HepG2 (cell line): ENCODE data around the gene TUBB2B. TPM values are rescaled to one million over a fixed set of nuclear protein-coding genes. Genes with fewer than 3 reads are reported as not detected.

Source experiments
- ARID5B ChIP-seq: IDR thresholded peaks from 2 replicates; pipeline ENCODE4 v1.4.0; 2020; ENCODE audit warnings: mild to moderate bottlenecking, missing genetic modification reagents
- CREBL2 ChIP-seq: sonication (generic); formaldehyde crosslinking; IDR thresholded peaks from 2 replicates; pipeline ENCODE4 v1.8.1; 2023; ENCODE audit warnings: missing genetic modification reagents, mild to moderate bottlenecking, borderline replicate concordance
- KMT2A ChIP-seq: sonication (generic); formaldehyde crosslinking; IDR thresholded peaks from 2 replicates; pipeline ENCODE4 v1.4.0; 2020; ENCODE audit warnings: missing genetic modification reagents
- SSRP1 ChIP-seq: IDR thresholded peaks from 2 replicates; pipeline ENCODE4 v1.6.1; 2016; ENCODE audit warnings: control low read depth
- TARDBP ChIP-seq: sonication (generic); formaldehyde crosslinking; IDR thresholded peaks from 2 replicates; pipeline ENCODE4 v1.8.0; 2022; ENCODE audit warnings: mild to moderate bottlenecking, missing genetic modification reagents
- THAP9 ChIP-seq: sonication (generic); formaldehyde crosslinking; IDR thresholded peaks from 2 replicates; pipeline ENCODE4; 2020; ENCODE audit warnings: missing genetic modification reagents, mild to moderate bottlenecking, borderline replicate concordance
- XRCC5 ChIP-seq: fragments of 200-400 bp; formaldehyde crosslinking; optimal IDR thresholded peaks from 2 replicates; pipeline ENCODE3; 2017; ENCODE audit warnings: mild to moderate bottlenecking, low read length
- ZBTB40 ChIP-seq, 2 experiments: fragments of 450-650 bp in 1 of 2; sonication (generic) in 1 of 2; formaldehyde crosslinking in 1 of 2; IDR thresholded peaks; 2 replicates each; pipeline versions ENCODE4 v1.6.1 to v1.8.0; 2016 to 2022; ENCODE audit warnings: antibody characterized with exemption in 1 of 2, mild to moderate bottlenecking in 1 of 2, missing genetic modification reagents in 1 of 2
- ZNF639 ChIP-seq: conservative IDR thresholded peaks from 2 replicates; pipeline ENCODE4 v1.6.1; 2018; ENCODE audit warnings: missing genetic modification reagents
- ZSCAN12 ChIP-seq: sonication (generic); formaldehyde crosslinking; IDR thresholded peaks from 2 replicates; pipeline ENCODE4 v1.9.0; 2021; ENCODE audit warnings: mild to moderate bottlenecking, missing genetic modification reagents
- polyA plus RNA-seq, 8 experiments: library from polyadenylated mRNA; depleted of rRNA in 3 of 8; stranded (reverse) in 7 of 8; unstranded in 1 of 8; fragments of >200 nt; fragmentation: Illumina TruSeq in 4 of 8; extraction: Trizol in 4 of 8; gene quantifications; 2 replicates each; pipeline versions ENCODE4 v1.2.1 to v1.2.3, GENCODE V29; 2011 to 2016; ENCODE audit warnings: low read depth in 4 of 8, missing spikeins in 1 of 8, mixed read lengths in 1 of 8; ENCODE audit not compliant: insufficient read depth in 1 of 8
- total RNA-seq, 5 experiments: library from RNA; depleted of rRNA; stranded (reverse); fragments of >200 nt; fragmentation: Illumina TruSeq; extraction: Trizol; gene quantifications; 2 replicates each; pipeline ENCODE4 v1.2.3, GENCODE V29; 2016; ENCODE audit warnings: low read depth in 1 of 5

Gene TUBB2B
- total and polyA plus RNA-seq, 2 of the 13 experiments (the other 11 are each of a cell fraction or from before 2014, with no cell fraction given), result 10.3 to 23.6 TPM

- TF ChIP-seq ZBTB40 (IDR thresholded peaks at IDR 0.05) (no peak), ZBTB40 (CRISPR knock-in tag; IDR thresholded peaks at IDR 0.05) (peak; percentile 63; the same call in 1 of the 2 replicates), ZNF639 (CRISPR knock-in tag) (no peak), ZSCAN12 (no peak), SSRP1 (CRISPR knock-in tag) (no peak), XRCC5 (peak; percentile 84), THAP9 (CRISPR knock-in tag) (peak; percentile 99), ARID5B (peak; percentile 68), KMT2A (CRISPR knock-in tag) (peak; percentile 69; the same call in 1 of the 2 replicates), TARDBP (CRISPR knock-in tag) (peak; percentile 56; the same call in 1 of the 2 replicates), CREBL2 (CRISPR knock-in tag) (no peak; the same call in 1 of the 2 replicates)
Measured at GRCh38 chr6:3231247-3232016, 4.0 kb upstream of the TUBB2B start (continued).
